Spleen (tissue), 11 donors: ENCODE results near the gene WLS. TPM values are rescaled to one million over a fixed set of nuclear protein-coding genes. Genes with fewer than 3 reads are reported as not detected.

Source experiments
- DNase-seq: peaks from one replicate; pipeline ENCODE4 v3.0.0-alpha.2; 2020
- H3K27ac ChIP-seq, 8 donors: fragments of 200-600 bp; sonication (generic) in 7 of 8; 1 replicate in 4 of 8; 2 replicates in 4 of 8; pipeline versions ENCODE4 v1.5.0 to v1.8.0; 2016 to 2021; ENCODE audit warnings: inconsistent platforms in 4 of 8, mild to moderate bottlenecking in 4 of 8, moderate library complexity in 1 of 8
- H3K27me3 ChIP-seq, 7 donors: fragments of 200-600 bp; sonication (generic) in 6 of 7; replicated peaks in 1 of 7; 1 replicate in 4 of 7; 2 replicates in 3 of 7; pipeline versions ENCODE4 v1.5.0 to v1.8.0; 2016 to 2021; ENCODE audit warnings: inconsistent platforms in 3 of 7, mild to moderate bottlenecking in 1 of 7
- H3K36me3 ChIP-seq, 6 donors: fragments of 200-600 bp; sonication (generic) in 5 of 6; 1 replicate in 4 of 6; 2 replicates in 2 of 6; pipeline versions ENCODE4 v1.5.0 to v1.8.0; 2016 to 2021; ENCODE audit warnings: inconsistent platforms in 2 of 6
- H3K4me1 ChIP-seq, 6 donors: fragments of 200-600 bp; sonication (generic) in 5 of 6; 1 replicate in 3 of 6; 2 replicates in 3 of 6; pipeline versions ENCODE4 v1.5.0 to v1.8.0; 2016 to 2021; ENCODE audit warnings: inconsistent platforms in 3 of 6
- H3K4me3 ChIP-seq, 8 donors: fragments of 200-600 bp; sonication (generic) in 7 of 8; 1 replicate in 4 of 8; 2 replicates in 4 of 8; pipeline versions ENCODE4 v1.5.0 to v1.8.0; 2016 to 2021; ENCODE audit warnings: inconsistent platforms in 4 of 8, mild to moderate bottlenecking in 4 of 8, moderate library complexity in 2 of 8
- H3K9me3 ChIP-seq, 8 donors: fragments of 200-600 bp; sonication (generic) in 7 of 8; 1 replicate in 4 of 8; 2 replicates in 4 of 8; pipeline versions ENCODE4 v1.5.0 to v1.8.0; 2016 to 2021; ENCODE audit warnings: inconsistent platforms in 4 of 8
- CTCF ChIP-seq, 11 experiments: fragments of 200-600 bp in 7 of 11; fragments of 450-650 bp in 4 of 11; sonication (generic) in 4 of 11; IDR thresholded peaks in 8 of 11; conservative IDR thresholded peaks in 3 of 11; 1 replicate in 7 of 11; 2 replicates in 4 of 11; pipeline versions ENCODE4 v1.4.0 to v1.8.0; 2016 to 2021; ENCODE audit warnings: antibody characterized with exemption in 11 of 11, inconsistent platforms in 4 of 11, mild to moderate bottlenecking in 1 of 11
- POLR2A ChIP-seq, 3 donors: fragments of 450-650 bp; IDR thresholded peaks; one replicate each; pipeline ENCODE4 v1.5.1; 2017; ENCODE audit warnings: antibody characterized with exemption in 3 of 3, mild to moderate bottlenecking in 1 of 3
- POLR2AphosphoS5 ChIP-seq, 3 donors: sonication (generic); formaldehyde crosslinking; IDR thresholded peaks; one replicate each; pipeline ENCODE4 v1.5.1; 2017; ENCODE audit warnings: antibody characterized with exemption in 3 of 3
- WGBS, 5 donors: extraction: QIAGEN DNeasy Blood & Tissue Kit in 3 of 5; methylation state at CpG; one replicate each; pipeline versions ENCODE4 v1.1.5 to v1.1.7; 2013 to 2018; 5-methylcytosine and 5-hydroxymethylcytosine counted together
- intact Hi-C: fragments of 100-400 bp; cut with DNase I; formaldehyde crosslinking; loops from one replicate; pipeline ENCODE4 v1.15.0; 2023; ENCODE audit warnings: low total_unique reads
- polyA plus RNA-seq, 3 donors: library from polyadenylated mRNA; stranded (reverse); fragments of 200-250 nt; gene quantifications; one replicate each; pipeline ENCODE4 v1.2.1, GENCODE V29; 2013
- total RNA-seq, 7 donors: library from RNA; depleted of rRNA in 3 of 7; stranded (reverse); fragments of >200 nt in 3 of 7; fragmentation: NEBNext Ultra II Directional in 4 of 7; extraction: Animal tissue kit (Norgen Biotek cat#: 25700) in 4 of 7; gene quantifications; one replicate each; pipeline versions ENCODE4 v1.1.0 to v1.2.1, GENCODE V29; 2016 to 2021
- donor health status: healthy with polysubstance abuse.
- donor health status: DM: no; HTN: no; CAD: no; lungs with moderate emphysema.
- donor health status: DM: no; HTN: no; CAD: no.
- donor health status: Bipolar disorder and iron deficiency.
- donor health status: healthy.
- donor health status: DM: no; HTN: no; CAD: no.
- donor health status: DM: yes; HTN: yes; CAD: no.

WLS gene
- total and polyA plus RNA-seq, 10 donors, result 5.6 to 67.2 (median 53.2) TPM

DNA sequence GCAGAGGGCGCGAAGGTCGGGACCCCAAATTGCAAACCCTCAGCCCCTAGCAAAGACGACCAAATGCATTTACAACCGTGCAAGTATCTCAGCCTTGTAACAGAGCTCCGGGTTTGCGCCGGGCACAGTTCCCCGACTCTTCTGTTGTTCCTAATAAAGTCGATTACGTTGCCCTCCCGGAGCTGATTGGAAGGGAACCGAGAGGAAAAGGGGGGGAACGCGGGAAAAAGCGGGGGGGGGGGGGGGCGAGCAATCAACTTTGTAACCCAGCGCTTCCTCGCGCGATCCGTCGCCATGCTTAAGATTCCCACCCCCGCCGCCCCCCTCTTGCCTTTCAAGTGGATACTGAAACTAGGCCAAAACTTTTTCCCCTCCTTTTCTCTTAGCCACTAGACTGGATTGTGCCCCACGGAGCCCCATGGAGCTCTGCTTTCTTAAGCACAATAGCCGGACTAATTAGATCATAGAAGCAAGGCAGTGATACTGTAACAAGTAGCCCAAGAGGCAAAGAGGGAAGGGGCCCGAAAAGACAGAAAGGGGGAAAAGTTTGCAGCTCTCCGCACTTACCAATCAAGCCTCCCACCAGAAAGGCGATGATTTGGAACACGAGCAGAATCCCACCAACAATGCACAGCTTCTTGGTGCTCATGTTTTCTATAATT lies 565 bp downstream of the WLS start:
- H3K4me3 ChIP-seq, result peak overlapping the region; percentile 42 to 76 (median 58)
- peaks cover 0 to 5% (median 0%) of the 10 kb centered on the region in 6 donors for H3K36me3 ChIP-seq
- peaks cover 0 to 58% (median 19%) of the 10 kb centered on the region in 6 donors for H3K4me1 ChIP-seq
- peak overlapping the region in 7 of 8 donors; percentile 58 to 85 (median 75) for H3K27ac ChIP-seq
- intact Hi-C loops, result no loop called here
- 1 to 4% (median 2%) methylated on average over 27 to 30 of the region's 31 CpGs for WGBS, 5 donors
- TF ChIP-seq POLR2A (IDR thresholded peaks at IDR 0.05), result peak in 1 of 3 donors; percentile 16
- no peak for TF ChIP-seq CTCF (IDR thresholded peaks at IDR 0.05 in 8 of 11, conservative IDR thresholded peaks at IDR 0.05 in 3 of 11)
- TF ChIP-seq POLR2AphosphoS5 (IDR thresholded peaks at IDR 0.05), result peak in 2 of 3 donors; percentile 36 to 38
- H3K9me3 ChIP-seq, result no peaks in the 10 kb centered on the region
- H3K27me3 ChIP-seq, result peaks cover 0 to 66% (median 11%) of the 10 kb centered on the region in 7 donors
- DNase-seq, result no peak

DNA sequence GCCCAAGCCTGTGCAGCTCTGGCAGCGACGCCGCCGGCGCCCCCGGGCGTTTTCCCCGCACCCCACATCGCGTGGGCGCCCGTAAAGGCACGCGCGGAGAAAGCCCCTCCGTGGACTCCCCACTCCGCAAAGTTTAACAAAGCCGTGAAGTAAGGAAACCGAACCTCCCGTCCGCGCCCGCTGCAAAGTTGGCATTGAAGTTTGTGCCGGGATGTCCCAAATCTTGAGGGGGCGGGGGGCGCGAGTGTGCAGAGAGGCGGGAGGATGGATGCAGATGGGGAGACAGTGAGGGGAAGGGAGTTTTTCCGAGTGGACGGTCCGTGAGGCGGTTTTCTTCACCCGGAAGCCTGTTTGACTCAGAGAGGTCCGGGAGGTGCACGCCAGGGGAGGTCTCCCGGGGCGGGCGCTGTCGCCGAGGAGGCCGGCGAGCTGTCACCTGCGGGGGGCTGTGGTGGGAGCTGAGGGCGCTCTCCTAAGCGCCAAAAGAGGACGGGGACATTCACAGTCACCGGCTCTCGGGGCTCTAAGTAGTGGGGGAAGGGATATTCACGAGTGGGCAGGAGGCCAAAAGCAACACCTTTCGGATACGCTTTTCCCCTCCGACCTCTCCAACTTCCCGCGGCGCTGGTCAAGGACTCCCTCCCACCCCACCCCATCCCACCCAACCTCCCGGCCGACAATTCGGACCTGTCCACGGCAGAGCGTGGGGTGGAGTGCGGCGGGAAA lies 1.3 kb downstream of the WLS start:
- H3K4me1 ChIP-seq, result peaks cover 0 to 58% (median 19%) of the 10 kb centered on the region in 6 donors
- intact Hi-C loops, result no loop called here
- no peak for TF ChIP-seq CTCF (IDR thresholded peaks at IDR 0.05 in 8 of 11, conservative IDR thresholded peaks at IDR 0.05 in 3 of 11)
- peak in 1 of 3 donors; percentile 13 for TF ChIP-seq POLR2AphosphoS5 (IDR thresholded peaks at IDR 0.05)
- peak; percentile 79 for DNase-seq
- H3K9me3 ChIP-seq, result no peaks in the 10 kb centered on the region
- peaks cover 0 to 5% (median 0%) of the 10 kb centered on the region in 6 donors for H3K36me3 ChIP-seq
- H3K4me3 ChIP-seq, result peak overlapping the region; percentile 42 to 76 (median 58)
- 1 to 4% (median 2%) methylated on average over 32 to 62 of the region's 62 CpGs for WGBS, 5 donors
- H3K27me3 ChIP-seq, result peaks cover 0 to 62% (median 11%) of the 10 kb centered on the region in 7 donors
- peak overlapping the region in 7 of 8 donors; percentile 30 to 85 (median 75) for H3K27ac ChIP-seq

DNA sequence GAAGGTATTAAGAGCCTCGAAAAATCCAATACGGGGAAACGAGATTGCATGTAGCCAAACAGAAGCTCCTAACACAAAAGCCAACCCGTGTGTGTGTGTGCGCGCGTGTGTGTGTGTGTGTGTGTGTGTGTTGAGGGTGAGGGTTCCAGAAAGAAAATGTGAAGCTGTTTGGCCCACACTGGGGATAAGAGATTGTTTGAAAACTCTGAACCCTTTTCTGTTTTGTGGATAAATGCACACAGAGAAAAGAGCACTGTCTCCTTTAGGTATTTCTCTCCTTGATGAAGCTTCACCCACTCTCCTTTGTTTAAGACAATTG lies 1.9 kb downstream of the WLS start:
- H3K4me3 ChIP-seq, result peak overlapping the region in 7 of 8 donors; percentile 42 to 76 (median 56)
- DNase-seq, result no peak
- H3K27ac ChIP-seq, result peak overlapping the region in 6 of 8 donors; percentile 30 to 85 (median 76)
- peaks cover 0 to 5% (median 0%) of the 10 kb centered on the region in 6 donors for H3K36me3 ChIP-seq
- H3K27me3 ChIP-seq, result peaks cover 0 to 58% (median 11%) of the 10 kb centered on the region in 7 donors
- WGBS, 5 donors, result 24 to 30% (median 29%) methylated on average over 7 of the region's 7 CpGs
- intact Hi-C loops, result no loop called here
- no peaks in the 10 kb centered on the region for H3K9me3 ChIP-seq
- H3K4me1 ChIP-seq, result peaks cover 0 to 58% (median 19%) of the 10 kb centered on the region in 6 donors
- TF ChIP-seq POLR2A (IDR thresholded peaks at IDR 0.05) (no peak), POLR2AphosphoS5 (IDR thresholded peaks at IDR 0.05) (no peak), CTCF (IDR thresholded peaks at IDR 0.05 in 8 of 11, conservative IDR thresholded peaks at IDR 0.05 in 3 of 11) (no peak)
